WTC11 (cell line): ENCODE results near the gene MACROD2. TPM values are rescaled to one million over a fixed set of nuclear protein-coding genes. Genes with fewer than 3 reads are reported as not detected.

Experiments
- ATAC-seq: fragments of 200-7000 bp; cut with Tn5 transposase; 2 replicates; pipeline ENCODE4 v1.10.0; 2021; ENCODE audit warnings: mild to moderate bottlenecking, moderate library complexity
- CTCF ChIA-PET: fragments of 300-600 bp; sonication (Branson Sonifier 250); formaldehyde crosslinking; loops from one replicate; lab custom pipeline; 2021; ENCODE audit warnings: antibody characterized with exemption; lab: Charles Lee
- POLR2A ChIA-PET: fragments of 350-600 bp; sonication (Branson Sonifier 250); formaldehyde crosslinking; loops from one replicate; lab custom pipeline; 2021; ENCODE audit warnings: antibody characterized with exemption; lab: Charles Lee
- DNase-seq: peaks from one replicate; pipeline ENCODE4 v3.0.0; 2021; ENCODE audit warnings: low spot score
- H3K27ac Mint-ChIP-seq: 2 replicates; pipeline ENCODE4 v1.8.0; 2021; ENCODE audit warnings: mixed read lengths
- H3K27me3 Mint-ChIP-seq: 2 replicates; pipeline ENCODE4 v1.8.0; 2021; ENCODE audit warnings: low read depth, mild to moderate bottlenecking, moderate library complexity, mixed read lengths
- H3K36me3 Mint-ChIP-seq: 2 replicates; pipeline ENCODE4 v1.8.0; 2021; ENCODE audit warnings: mixed read lengths
- H3K4me1 Mint-ChIP-seq: 2 replicates; pipeline ENCODE4 v1.8.0; 2022; ENCODE audit warnings: mixed read lengths
- H3K4me3 Mint-ChIP-seq: 2 replicates; pipeline ENCODE4 v1.8.0; 2021; ENCODE audit warnings: mild to moderate bottlenecking, moderate library complexity, mixed read lengths
- H3K9me3 Mint-ChIP-seq: 2 replicates; pipeline ENCODE4 v1.8.0; 2021; ENCODE audit warnings: mixed read lengths
- ATF6 ChIP-seq: sonication (generic); formaldehyde crosslinking; IDR thresholded peaks from 2 replicates; pipeline ENCODE4 v1.8.1; 2023; ENCODE audit warnings: mild to moderate bottlenecking, missing genetic modification reagents
- CREM ChIP-seq: sonication (generic); formaldehyde crosslinking; IDR thresholded peaks from 2 replicates; pipeline ENCODE4 v1.8.1; 2022; ENCODE audit warnings: mild to moderate bottlenecking, missing genetic modification reagents, moderate library complexity
- ETV6 ChIP-seq: sonication (generic); formaldehyde crosslinking; IDR thresholded peaks from 2 replicates; pipeline ENCODE4 v1.8.1; 2022; ENCODE audit warnings: mild to moderate bottlenecking, missing genetic modification reagents
- GRHL2 ChIP-seq: fragments of 250-450 bp; sonication (Bioruptor Pico); IDR thresholded peaks from 2 replicates; pipeline ENCODE4 v1.8.0; 2022; ENCODE audit warnings: mild to moderate bottlenecking, moderate library complexity; ENCODE audit not compliant: insufficient replicate concordance, severe bottlenecking
- HMGA2 ChIP-seq: fragments of 250-450 bp; sonication (Bioruptor Pico); IDR thresholded peaks from 2 replicates; pipeline ENCODE4 v1.4.0; 2021; ENCODE audit warnings: mild to moderate bottlenecking, moderate library complexity
- KAT7 ChIP-seq: sonication (generic); formaldehyde crosslinking; IDR thresholded peaks from 2 replicates; pipeline ENCODE4 v1.8.1; 2023; ENCODE audit warnings: missing genetic modification reagents, mild to moderate bottlenecking, borderline replicate concordance
- MYBL2 ChIP-seq: sonication (generic); formaldehyde crosslinking; IDR thresholded peaks from 2 replicates; pipeline ENCODE4 v1.8.1; 2023; ENCODE audit warnings: mild to moderate bottlenecking, moderate library complexity, missing genetic modification reagents
- OVOL2 ChIP-seq: fragments of 250-450 bp; sonication (Bioruptor Pico); IDR thresholded peaks from 2 replicates; pipeline ENCODE4 v1.9.0; 2021; ENCODE audit warnings: mild to moderate bottlenecking, borderline replicate concordance
- SP1 ChIP-seq: sonication (generic); formaldehyde crosslinking; conservative IDR thresholded peaks from 2 replicates; pipeline ENCODE4 v1.8.1; 2022; ENCODE audit warnings: missing genetic modification reagents
- TEAD1 ChIP-seq: sonication (generic); formaldehyde crosslinking; IDR thresholded peaks from 2 replicates; pipeline ENCODE4 v1.8.0; 2022; ENCODE audit warnings: mild to moderate bottlenecking, missing genetic modification reagents
- USF1 ChIP-seq: sonication (generic); formaldehyde crosslinking; IDR thresholded peaks from 2 replicates; pipeline ENCODE4 v1.8.0; 2022; ENCODE audit warnings: mild to moderate bottlenecking, missing genetic modification reagents
- ZNF121 ChIP-seq: sonication (generic); formaldehyde crosslinking; IDR thresholded peaks from 2 replicates; pipeline ENCODE4 v1.8.0; 2023; ENCODE audit warnings: missing genetic modification reagents
- ZNF423 ChIP-seq: fragments of 250-450 bp; sonication (Bioruptor Pico); IDR thresholded peaks from 2 replicates; pipeline ENCODE4 v2.1.2; 2022; ENCODE audit warnings: mild to moderate bottlenecking, moderate library complexity
- total RNA-seq: library from RNA; stranded (reverse); gene quantifications from 3 replicates; pipeline ENCODE4 v1.2.3, GENCODE V29; 2021
- TF ChIP-seq, protein P1 (sequence below): fragments of 250-450 bp; sonication (Bioruptor Pico); IDR thresholded peaks from 2 replicates; pipeline ENCODE4 v1.8.0; 2021; ENCODE audit warnings: mild to moderate bottlenecking
- TF ChIP-seq, protein P2 (sequence below): fragments of 250-450 bp; sonication (Bioruptor Pico); IDR thresholded peaks from 2 replicates; pipeline ENCODE4 v1.9.0; 2021; ENCODE audit warnings: moderate library complexity, mild to moderate bottlenecking, inconsistent platforms, borderline replicate concordance
- TF ChIP-seq, protein P3 (sequence below): sonication (generic); formaldehyde crosslinking; IDR thresholded peaks from 2 replicates; pipeline ENCODE4 v1.8.0; 2023; ENCODE audit warnings: mild to moderate bottlenecking, missing genetic modification reagents

Gene MACROD2
- total RNA-seq, 1 experiment from 2014 or later = 4.1 TPM

GRCh38 chr20:13996265-13996664 is 949 bp downstream of the MACROD2 start:
- peak overlapping the region; percentile 90 for H3K4me3 Mint-ChIP-seq
- DNase-seq = no peak
- ChIA-PET CTCF (interaction anchor here (2.4 to 3.2 kb wide), 2 partner anchors 43 to 177 kb away, joined by 12 to 22 read pairs; no protein-coding TSS in a partner anchor), POLR2A (no interaction called here)
- no peak for ATAC-seq
- H3K36me3 Mint-ChIP-seq = no peaks in the 10 kb centered on the region
- TF ChIP-seq ZNF121 (CRISPR knock-in tag) (no peak), USF1 (CRISPR knock-in tag) (no peak), ETV6 (CRISPR knock-in tag) (no peak), TEAD1 (CRISPR knock-in tag) (no peak), HMGA2 (CRISPR knock-in tag) (no peak), GRHL2 (CRISPR knock-in tag) (no peak)
- H3K4me1 Mint-ChIP-seq = peaks cover 14% of the 10 kb centered on the region
- H3K27ac Mint-ChIP-seq = no peak overlapping the region
- H3K9me3 Mint-ChIP-seq = peaks cover 10% of the 10 kb centered on the region
- peaks cover 17% of the 10 kb centered on the region for H3K27me3 Mint-ChIP-seq

- TF ChIP-seq CREM (CRISPR knock-in tag) (no peak), ATF6 (no peak), OVOL2 (CRISPR knock-in tag) (no peak)
- peaks cover under 1% of the 10 kb centered on the region; the same call in 1 of the 2 replicates for H3K9me3 Mint-ChIP-seq
- POLR2A ChIA-PET = no interaction called here
- no peak overlapping the region for H3K27ac Mint-ChIP-seq
- CTCF ChIA-PET = no interaction called here
- peaks cover 10% of the 10 kb centered on the region for H3K27me3 Mint-ChIP-seq
- H3K4me1 Mint-ChIP-seq = peaks cover 11% of the 10 kb centered on the region
- ATAC-seq (no peak), DNase-seq (no peak)
- no peak overlapping the region for H3K4me3 Mint-ChIP-seq
- H3K36me3 Mint-ChIP-seq = peaks cover under 1% of the 10 kb centered on the region; the same call in 1 of the 2 replicates
Measured at GRCh38 chr20:14000917-14001316, 5.6 kb downstream of the MACROD2 start.

- Mint-ChIP-seq H3K4me3 (no peak overlapping the region), H3K36me3 (peaks cover 7% of the 10 kb centered on the region), H3K9me3 (peaks cover 10% of the 10 kb centered on the region), H3K27me3 (no peaks in the 10 kb centered on the region), H3K4me1 (peaks cover under 1% of the 10 kb centered on the region; the same call in 1 of the 2 replicates), H3K27ac (no peak overlapping the region)
- TF ChIP-seq, protein P1, sequence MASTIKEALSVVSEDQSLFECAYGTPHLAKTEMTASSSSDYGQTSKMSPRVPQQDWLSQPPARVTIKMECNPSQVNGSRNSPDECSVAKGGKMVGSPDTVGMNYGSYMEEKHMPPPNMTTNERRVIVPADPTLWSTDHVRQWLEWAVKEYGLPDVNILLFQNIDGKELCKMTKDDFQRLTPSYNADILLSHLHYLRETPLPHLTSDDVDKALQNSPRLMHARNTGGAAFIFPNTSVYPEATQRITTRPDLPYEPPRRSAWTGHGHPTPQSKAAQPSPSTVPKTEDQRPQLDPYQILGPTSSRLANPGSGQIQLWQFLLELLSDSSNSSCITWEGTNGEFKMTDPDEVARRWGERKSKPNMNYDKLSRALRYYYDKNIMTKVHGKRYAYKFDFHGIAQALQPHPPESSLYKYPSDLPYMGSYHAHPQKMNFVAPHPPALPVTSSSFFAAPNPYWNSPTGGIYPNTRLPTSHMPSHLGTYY = no peak
- no peak for TF ChIP-seq KAT7 (CRISPR knock-in tag)
- TF ChIP-seq OVOL2 (CRISPR knock-in tag) = no peak
- TF ChIP-seq, protein P2, sequence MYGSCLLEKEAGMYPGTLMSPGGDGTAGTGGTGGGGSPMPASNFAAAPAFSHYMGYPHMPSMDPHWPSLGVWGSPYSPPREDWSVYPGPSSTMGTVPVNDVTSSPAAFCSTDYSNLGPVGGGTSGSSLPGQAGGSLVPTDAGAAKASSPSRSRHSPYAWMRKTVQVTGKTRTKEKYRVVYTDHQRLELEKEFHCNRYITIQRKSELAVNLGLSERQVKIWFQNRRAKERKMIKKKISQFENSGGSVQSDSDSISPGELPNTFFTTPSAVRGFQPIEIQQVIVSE (CRISPR knock-in tag) = no peak
- TF ChIP-seq, protein P3, sequence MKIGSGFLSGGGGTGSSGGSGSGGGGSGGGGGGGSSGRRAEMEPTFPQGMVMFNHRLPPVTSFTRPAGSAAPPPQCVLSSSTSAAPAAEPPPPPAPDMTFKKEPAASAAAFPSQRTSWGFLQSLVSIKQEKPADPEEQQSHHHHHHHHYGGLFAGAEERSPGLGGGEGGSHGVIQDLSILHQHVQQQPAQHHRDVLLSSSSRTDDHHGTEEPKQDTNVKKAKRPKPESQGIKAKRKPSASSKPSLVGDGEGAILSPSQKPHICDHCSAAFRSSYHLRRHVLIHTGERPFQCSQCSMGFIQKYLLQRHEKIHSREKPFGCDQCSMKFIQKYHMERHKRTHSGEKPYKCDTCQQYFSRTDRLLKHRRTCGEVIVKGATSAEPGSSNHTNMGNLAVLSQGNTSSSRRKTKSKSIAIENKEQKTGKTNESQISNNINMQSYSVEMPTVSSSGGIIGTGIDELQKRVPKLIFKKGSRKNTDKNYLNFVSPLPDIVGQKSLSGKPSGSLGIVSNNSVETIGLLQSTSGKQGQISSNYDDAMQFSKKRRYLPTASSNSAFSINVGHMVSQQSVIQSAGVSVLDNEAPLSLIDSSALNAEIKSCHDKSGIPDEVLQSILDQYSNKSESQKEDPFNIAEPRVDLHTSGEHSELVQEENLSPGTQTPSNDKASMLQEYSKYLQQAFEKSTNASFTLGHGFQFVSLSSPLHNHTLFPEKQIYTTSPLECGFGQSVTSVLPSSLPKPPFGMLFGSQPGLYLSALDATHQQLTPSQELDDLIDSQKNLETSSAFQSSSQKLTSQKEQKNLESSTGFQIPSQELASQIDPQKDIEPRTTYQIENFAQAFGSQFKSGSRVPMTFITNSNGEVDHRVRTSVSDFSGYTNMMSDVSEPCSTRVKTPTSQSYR (CRISPR knock-in tag) = no peak
- TF ChIP-seq SP1 (CRISPR knock-in tag) = no peak
- TF ChIP-seq ZNF423 (CRISPR knock-in tag) = no peak
- no peak for TF ChIP-seq MYBL2
- ATAC-seq (no peak), DNase-seq (no peak)
- ChIA-PET CTCF (no interaction called here), POLR2A (no interaction called here)
Measured at GRCh38 chr20:14005996-14006395, 10.7 kb downstream of the MACROD2 start.
